Testis (tissue), 2 donors: ENCODE results near the gene RALB.

Source experiments
- CTCF ChIP-seq, 3 experiments: fragments of 450-650 bp in 2 of 3; fragments of 200-600 bp in 1 of 3; sonication (generic) in 1 of 3; IDR thresholded peaks; one replicate each; pipeline ENCODE4 v1.5.1; 2016 to 2019; ENCODE audit warnings: antibody characterized with exemption in 3 of 3, mild to moderate bottlenecking in 2 of 3, moderate library complexity in 1 of 3
- POLR2A ChIP-seq: fragments of 450-650 bp; IDR thresholded peaks from one replicate; pipeline ENCODE4 v1.6.1; 2017; ENCODE audit warnings: antibody characterized with exemption, mild to moderate bottlenecking, moderate library complexity

- TF ChIP-seq CTCF (IDR thresholded peaks at IDR 0.05) (no peak), POLR2A (no peak)
These were observed 11.7 kb upstream of the RALB start for GRCh38 chr2:120240901-120241429.
